ENCODE data around the gene BCL6B.

DNA sequence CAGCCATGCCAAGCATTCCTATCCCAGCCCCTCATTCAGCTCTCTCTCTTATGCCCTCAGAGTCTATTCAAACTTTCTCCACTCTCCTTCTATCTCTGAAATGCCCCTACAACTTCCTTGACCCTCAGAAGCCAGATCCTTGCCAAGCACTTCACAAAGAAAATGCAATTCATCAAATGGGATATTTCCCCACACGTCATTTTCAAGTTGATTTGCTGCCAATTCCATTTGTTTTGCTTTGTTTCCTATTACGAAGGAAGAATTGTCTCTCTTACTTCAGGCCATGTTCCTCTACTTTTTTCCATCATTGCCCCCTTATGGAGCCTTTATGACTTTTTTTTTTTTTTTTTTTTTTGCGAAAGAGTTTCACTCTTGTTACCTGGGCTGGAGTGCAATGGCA lies 36.2 kb upstream of the BCL6B start:
- no peak for TF ChIP-seq POLR2A (IDR thresholded peaks at IDR 0.05; ENCODE audit: extremely low read depth, insufficient read length)
- TF ChIP-seq, protein P1, sequence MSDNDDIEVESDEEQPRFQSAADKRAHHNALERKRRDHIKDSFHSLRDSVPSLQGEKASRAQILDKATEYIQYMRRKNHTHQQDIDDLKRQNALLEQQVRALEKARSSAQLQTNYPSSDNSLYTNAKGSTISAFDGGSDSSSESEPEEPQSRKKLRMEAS (IDR thresholded peaks at IDR 0.05; ENCODE audit: low read depth, low read length), result no peak
- TF ChIP-seq CTCF (IDR thresholded peaks at IDR 0.05; ENCODE audit: low read depth, low read length), result no peak

All from NB4 (cell line).